ENCODE measurements around the gene NSUN2.
A peak's percentile ranks its signal among the peaks of the same experiment; 100 is the strongest.

Gene NSUN2

DNA sequence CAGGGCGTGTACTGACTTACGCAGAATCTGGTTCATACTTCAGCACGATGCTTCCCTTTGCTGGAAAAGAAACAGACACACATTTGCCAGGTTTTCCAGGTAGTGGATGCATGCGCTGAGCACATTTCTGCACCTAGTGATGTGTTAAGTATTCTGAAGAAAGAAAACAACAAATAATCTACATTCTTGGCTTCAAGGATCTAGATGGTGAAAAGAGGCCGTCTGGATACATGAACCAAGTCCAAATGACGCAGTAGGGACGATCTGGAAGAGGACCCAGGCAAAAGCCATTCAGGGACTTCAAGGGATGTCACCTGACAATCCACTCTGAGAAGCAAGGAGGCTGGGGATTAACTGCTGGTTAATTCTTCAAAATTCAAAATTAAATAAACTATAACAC is 30.4 kb downstream of the NSUN2 start:
- no peak for DNase-seq

DNA sequence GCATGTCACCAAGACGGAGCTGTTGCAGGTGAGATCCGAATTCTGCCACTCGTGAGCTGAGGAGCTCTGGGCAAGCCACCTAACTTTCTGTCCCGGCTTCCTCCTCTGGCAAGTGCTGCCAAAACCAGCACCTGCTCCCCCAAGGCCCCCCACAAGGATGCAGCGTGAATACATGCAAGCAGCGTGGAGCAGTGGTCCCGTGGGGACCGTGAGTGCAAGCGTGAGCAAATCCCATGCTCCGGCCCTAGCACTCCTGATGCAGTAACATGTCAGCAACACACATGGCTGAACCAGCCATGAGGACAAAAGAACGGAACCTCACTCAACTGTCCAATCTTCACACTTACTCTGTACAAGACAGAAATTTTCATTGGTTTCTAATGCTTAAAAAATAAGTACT is 31.0 kb downstream of the NSUN2 start:
- no peak for DNase-seq

DNA sequence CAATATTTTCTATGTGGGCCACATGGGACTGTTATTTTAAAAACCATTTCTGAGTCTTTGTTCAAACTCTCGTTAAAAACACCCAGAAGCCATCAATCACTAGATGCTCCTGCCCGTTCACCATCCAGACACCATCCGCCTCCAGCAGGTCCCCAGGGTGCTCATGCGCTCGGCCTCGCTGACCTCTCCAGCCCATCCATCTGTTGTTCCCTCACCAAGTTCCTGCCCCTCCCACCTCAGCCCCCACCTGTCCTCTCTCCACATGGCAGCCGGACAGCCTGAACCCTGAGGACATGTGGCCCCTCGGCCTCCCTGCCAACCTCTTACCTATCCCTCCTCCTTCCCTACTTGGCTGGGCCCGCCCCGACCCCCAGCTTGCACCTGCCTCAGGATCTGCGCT is 31.6 kb downstream of the NSUN2 start:
- no peak for DNase-seq

DNA sequence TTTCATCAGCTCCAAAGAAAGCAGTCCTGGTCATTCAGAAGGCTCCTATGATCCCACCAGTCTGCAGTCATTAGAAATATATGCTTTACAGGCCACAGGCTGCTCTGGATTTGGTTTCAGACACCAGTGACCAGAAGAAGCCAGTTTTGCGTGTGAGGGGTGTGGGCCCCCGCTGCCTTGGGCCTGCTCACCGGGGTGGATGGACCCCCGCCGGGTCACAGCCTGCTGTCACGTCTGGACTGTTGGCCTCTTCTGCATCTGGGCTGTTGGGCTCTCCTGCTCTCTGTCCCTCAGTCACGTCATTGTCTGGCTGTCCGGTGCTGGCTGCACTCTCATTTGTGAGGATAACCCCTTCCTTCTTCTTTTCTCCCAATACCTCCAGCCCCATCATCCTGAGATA is 33.1 kb downstream of the NSUN2 start:
- no peak for DNase-seq

DNA sequence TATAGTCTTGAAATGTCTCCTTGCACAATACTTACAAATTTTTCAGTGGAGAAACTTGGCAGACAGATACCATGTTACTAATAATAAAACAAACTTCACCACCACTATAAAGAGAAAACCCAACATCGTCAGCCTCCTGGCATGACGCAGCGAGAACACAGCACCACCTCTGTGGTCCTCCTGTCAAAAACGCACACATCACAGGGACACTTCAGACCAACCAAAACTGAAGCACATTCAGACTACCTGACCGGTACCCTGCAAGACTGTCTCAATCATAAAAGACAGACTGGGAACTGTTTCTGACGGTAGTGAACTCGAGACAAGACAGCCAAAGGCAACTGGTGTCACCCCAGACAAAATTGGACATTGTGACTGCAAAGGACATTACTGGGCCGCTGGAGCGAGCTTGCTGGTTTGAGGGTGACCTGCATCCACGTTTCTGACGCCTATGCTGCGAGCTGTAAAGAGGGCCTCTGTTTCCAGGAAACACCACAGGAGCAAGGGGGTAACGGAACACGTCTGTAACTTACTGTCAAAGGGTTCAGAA is 34.4 kb downstream of the NSUN2 start:
- no peak for DNase-seq

DNA sequence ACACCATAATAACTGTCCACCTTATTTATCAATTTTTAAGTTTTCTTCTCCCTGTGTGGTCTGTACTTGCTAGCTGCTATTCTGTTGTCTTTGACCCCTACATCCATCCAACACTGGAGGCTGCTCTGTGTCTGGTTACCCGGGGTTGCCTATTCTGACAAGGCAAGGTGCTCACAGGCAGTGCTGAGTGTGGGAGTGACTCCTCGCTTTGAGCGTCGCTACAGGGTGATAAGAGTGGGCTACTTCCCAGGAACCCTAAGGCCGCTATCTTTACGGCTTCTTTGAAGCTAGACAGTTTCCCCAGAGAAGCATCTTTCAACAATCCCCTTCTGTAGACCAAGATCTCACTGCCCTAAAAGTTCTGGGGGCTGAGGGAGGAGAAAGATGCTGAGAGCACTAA is 35.3 kb downstream of the NSUN2 start:
- no peak for DNase-seq

DNA sequence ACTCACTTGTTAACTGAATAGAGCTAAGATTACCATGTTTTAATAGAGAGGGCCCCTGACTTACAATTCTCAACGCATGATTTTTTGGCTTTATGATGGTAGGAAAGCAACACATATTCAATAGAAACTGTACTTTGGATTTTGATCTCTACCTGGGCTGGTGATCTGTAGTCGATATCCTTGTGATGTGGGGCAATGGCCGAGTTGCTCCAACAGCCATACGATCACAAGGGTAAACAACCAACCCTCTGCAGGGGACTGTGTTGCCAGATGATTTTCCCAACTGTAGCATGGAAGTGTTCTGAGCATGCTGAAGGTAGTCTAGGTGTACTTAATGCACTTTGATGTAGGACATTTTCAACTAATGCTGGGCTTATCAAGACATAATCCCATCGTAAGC is 36.5 kb downstream of the NSUN2 start:
- DNase-seq: no peak

DNA sequence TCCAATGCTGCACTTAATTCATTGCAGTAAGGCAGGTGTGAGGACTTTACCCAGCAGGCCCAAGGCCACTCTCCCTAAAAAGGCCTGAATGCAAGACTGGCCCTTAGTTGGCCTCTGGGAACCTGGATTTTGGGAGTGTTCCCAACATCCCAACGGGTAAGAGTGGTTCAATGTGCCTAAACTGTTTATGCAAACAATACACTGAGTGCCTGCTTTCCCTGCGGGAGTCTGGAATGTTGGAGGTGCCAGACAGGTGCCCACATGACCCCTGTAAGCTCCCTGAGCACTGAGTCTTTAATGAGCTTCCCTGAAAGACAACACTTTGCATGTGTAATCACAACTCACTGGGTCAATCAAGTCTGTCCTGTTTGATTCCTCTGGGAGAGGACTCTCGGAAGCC is 37.4 kb downstream of the NSUN2 start:
- no peak for DNase-seq

DNA sequence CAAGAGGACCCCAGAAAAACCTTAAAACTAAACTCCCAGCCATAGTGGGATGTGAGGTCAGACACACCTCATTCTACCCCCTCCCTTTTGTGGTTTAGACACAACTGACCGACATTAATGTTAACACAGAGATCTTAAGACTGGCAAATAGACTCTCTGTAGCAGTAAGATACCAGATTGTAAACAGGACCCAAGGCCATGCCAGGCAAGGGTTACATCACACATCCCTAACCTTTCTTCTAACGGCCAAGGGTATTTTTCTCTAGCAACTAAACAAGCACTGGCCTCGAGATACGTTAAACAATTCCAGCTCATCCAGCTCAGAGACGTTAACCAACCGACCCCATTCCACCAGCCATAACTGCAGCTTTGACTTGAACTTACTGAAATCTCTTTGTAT is 38.8 kb downstream of the NSUN2 start:
- no peak for DNase-seq

DNA sequence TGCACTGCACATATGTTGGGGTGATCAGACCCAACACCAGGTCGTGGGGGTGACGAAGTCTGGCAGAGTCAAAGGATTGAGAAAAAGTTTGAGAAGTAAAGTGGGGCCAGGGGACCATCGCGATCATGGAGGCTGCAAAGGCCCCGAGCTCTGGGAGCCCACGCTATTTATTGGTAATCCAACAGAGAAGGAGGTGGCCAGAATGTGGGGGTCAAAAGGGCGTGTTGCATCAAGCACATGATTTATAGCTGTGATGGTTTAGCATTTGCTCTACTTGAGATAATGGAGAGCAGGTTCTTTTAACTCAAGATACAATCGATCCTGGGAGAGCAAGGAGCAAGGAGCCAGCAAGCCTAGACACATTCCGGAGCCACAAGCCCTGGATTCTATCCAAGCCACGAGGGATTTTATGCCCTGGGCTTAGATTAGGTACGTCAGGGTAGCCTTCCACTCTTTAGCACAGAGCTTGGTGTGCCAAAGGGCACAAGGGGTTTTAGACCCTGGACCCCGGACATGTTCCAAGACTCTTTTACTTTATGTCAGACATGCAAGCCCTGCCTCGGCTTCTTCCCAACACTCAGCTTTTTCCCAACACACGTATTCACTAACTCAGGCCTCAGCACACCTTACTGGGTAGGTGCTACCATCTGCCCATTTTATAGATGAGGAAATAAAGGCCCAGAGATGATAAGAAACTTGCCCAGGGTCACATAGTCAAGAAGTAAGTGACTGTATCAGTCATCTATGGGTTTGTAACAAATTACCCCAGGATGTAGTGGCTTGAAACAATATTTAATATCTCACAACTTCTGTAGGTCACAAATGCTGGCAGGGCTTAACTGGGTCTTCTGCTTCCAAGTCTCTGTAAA is 39.5 kb downstream of the NSUN2 start:
- DNase-seq: no peak

DNA sequence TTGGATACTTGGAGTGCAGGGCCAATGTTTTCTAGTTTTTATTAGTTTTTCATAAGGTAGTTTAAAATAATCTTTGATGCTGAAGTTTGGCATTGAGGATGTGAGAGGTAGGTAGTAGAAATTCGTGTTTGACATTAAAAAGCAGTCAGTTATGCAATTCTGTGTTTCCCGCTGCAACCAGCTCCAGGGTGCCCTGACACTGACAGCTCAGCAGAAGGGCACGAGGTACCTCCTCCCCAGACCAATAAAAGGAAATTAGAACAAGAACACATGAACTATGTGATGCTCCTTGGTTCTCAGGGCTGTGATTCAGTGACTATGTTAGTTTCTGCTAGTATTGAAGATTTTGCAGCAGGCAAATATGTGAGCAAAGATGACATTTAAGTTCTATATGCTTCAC is 40.2 kb downstream of the NSUN2 start:
- no peak for DNase-seq

DNA sequence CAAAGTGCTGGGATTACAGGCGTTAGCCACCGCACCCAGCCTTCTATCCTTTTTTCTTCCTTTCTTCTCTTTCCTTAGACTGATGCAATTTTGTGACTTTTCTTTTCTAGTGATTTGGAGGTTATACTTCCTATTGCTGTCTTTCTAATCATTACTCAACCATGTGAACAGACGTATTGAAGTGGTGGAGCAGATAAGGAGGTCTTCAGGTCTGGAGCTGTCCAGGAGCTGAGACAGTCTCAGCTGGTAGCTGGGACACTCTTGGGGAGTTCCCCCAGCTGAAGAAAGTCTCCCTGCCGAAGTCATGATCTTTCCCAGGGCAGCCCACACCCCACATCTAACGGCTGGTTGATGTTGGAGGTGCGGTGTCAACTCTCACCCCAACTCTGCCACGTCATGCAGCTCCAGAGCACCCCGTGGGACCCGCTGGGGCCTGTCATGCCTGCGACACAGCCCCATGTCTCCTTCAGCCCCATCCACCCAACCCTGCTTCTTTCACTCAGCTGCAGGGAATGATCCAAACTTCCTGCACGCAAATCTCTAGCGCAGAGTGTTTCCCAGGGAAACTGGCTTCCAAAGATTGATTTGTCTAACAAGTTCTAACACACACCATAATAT is 41.1 kb downstream of the NSUN2 start:
- DNase-seq: no peak

DNA sequence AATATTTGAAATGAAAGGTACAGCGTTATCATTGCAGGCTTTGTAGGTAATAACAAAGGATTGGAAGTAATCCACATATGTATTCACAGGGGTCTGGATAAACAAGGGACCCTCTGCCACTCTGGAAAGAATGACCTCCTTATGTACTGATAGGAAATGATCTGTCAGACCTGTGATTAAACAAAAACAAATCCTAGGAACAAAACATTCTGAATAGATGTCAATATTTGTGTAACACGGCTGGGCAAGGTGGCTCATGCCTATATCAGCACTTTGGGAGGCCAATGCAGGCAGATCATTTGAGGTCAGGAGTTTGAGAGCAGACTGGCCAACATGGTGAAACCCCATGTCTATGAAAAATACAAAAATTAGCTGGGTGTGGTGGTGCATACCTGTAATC is 42.3 kb downstream of the NSUN2 start:
- DNase-seq: no peak

DNA sequence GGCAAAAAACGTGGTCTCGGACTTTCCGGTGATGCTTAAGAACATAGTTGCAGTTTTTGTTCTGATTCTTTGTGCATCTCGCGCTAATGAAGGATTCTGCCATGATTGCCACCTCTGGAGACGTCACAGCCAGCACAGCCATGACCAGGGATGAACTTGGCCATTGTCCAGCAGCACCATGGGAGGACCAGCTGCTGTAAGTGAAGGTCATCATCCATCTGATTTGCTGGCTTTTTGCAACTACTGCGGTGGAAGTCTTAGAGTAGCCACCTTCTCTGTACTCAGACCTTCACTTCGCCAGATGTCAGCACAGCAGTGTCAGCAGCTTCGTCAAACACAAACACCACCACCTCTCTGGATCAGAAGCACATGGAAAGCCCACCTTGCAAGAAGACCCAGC is 45.7 kb downstream of the NSUN2 start:
- no peak for DNase-seq

DNA sequence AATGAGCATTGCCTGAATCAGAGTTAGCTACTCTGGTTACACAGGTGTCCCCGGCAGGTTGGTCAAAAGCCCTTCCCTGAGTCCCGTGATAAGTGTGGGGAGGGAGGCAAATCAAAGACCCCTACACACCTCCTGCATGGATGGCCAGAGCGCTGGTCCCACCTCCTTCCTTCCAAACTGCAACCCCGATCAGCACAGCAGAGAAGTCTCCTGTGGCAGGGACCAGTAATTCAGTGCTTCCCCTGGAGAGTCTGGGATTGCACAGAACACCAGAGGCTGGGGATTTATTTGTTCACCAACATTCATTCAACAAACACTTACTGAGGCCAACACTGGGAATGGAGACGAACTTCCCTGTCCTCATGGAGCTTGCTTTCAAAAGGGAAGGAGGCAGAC is 46.2 kb downstream of the NSUN2 start:
- DNase-seq: no peak

DNA sequence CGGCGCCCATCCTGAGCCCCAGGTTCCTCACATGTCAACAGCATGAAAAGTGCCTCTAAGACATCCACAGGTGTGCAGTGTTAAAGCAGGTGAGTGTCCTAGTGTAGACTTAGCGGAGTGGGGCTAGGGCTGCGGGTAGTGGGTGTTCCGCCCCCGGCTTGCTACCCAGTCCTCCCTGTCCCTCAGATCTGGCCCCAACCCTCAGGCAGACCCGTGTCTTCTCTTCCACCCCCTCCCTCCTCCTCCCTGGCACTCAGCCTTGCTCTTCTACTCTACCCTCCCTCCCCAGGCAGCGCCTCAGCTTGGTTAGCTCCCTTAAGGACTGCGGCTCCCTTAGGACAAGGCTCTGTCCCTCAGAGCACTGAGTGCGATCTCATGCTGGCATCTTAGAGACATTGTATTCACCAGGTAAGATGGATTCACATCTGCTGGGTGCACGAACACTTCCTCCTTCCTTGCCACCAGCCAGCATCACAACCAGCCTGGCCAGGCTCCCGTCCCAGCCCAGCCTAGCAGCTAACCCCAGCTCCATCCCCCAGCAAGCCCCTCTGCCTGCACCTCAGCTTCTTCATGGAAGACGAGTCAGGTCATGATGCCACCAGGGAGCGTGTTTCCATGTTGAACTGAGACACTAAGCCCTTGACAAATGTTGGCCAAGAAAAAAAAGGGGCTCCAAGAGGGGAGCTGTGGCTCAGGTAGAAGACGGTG is 46.8 kb downstream of the NSUN2 start:
- no peak for DNase-seq

DNA sequence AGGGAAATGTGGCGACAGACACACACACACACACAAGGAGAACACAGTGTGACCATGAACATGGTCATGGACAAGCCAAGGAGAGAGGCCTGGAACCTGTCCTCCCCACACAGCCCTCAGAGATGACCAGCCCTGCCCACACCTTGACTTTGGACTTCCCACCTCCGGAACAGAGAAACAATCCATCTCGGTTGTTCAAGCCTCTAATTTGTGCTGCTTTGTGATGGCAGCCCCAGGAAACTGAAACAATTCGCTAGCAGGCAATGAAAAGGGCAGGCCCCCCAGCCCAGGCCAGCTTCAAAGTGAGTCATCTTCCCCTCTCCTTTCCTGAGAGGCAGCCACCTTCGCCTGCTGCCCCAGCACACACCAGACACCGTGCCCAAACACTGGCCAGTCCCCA is 47.7 kb downstream of the NSUN2 start:
- no peak for DNase-seq

DNA sequence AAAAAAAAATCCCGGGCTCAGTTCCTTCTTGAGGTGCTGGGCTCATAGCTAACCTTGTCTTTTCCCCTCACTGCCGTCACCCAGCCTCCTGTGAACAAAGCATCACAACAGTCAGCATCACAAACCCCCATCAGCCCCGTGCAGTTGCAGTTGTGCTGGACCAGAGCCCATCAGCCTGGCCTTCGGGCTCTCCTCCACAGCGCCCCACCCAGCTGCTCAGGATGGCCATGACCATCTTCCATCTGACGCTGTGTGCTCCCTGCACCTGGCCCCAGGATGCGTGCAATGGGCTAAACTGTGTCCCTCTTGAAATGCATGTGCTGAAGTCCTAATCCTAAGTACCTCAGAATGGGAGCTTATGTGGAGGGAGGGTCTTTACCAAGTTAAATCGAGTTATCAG is 48.1 kb downstream of the NSUN2 start:
- no peak for DNase-seq

DNA sequence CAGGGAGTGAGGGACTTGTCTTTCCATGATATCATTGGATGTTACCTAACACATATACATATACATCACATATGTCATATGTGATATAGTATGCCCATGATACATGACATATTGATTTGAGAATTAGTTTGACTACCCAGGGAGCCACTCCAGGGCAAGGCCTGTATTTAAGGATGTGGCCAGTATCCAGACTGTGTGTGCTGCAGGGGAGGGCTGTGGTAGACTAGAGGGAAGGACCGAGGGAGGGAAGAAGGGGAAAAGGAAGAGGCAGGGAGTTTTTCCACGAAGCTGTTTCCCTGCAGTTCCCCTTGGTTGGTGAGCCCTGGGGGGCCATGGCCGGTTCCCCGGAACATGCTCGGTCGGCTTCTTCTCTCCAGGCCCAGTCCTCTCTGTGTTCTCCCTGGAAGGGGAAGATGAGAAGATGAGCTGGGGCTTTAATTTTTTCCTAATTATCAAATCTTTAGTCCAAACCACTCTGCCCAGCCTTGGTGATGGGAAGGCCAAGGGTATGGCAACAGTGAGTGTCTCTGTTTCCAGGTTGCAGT is 48.7 kb downstream of the NSUN2 start:
- DNase-seq: no peak

DNA sequence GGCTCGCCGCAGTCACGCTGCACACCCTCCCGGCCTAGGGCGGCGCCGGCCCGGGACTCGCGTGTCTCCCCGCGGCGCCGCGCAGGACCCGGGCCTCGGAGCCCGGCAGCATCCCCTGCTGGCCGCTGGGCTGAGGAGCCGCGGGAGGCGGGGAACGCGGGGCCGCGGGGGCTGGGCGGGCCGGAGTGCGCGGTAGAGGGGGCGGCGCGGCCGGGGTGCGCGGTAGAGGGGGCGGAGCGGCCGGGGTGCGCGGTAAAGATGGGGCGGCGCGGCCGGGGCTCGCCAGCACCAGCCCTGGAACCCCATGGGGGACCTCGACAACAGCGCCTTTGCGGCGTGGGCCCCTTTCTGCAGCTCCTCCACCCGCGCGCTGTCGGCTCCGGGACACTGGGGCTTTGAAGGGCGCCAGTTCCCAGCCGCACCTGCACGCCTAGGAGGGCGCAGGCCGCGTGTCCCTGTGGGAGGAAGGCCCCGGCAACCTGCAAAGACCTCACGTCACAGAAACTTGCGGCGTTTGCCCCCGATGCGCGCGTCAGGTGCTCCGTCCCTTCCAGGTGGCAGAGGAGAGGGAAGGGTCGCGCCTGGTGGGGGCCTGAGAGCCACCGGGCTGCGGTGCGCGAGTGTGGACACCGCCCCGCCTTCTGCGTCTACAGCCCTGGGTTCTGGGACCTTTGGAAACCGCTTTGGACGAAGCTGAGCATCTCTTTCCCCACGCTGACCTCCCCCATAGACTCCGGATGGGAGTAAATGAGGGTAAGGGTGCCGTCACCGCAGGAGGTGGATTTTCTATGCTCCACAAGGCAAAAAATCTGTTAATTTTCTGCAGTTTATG is 49.6 kb downstream of the NSUN2 start:
- DNase-seq: peak; percentile 44

DNA sequence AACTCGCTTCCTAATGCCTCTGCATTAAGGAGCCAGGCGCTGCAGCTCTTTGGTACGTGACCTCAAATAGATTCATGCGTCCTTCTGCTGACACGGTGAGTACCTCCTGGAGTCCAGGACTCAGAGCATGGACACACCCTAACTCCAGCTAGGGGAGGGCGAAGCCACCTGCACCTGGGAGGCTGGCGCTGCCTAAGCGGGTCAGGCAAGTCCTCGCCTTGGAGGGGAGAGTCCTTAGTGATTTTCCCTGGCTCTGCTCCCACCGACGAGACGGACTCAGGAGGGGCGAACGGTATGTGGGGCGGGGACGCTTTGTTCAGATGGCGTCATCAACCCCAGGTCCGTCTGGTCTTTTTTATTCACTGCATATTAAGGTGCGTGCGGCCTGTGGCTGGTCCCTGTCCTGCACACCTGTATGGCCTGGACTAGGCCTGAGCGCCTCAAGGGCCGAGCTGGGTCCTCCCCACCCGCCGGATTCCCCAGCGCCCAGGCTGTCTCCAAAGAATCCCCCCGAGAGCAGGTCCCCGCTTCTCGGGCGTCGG is 50.3 kb downstream of the NSUN2 start:
- DNase-seq: no peak
